AG09319 (cell line): Measurements from ENCODE around the gene F11.

Source experiments
- DNase-seq: peaks from one replicate; pipeline ENCODE4 v3.0.0-alpha.2; 2010; ENCODE audit warnings: low read depth; ENCODE audit errors: extremely low read depth
- CTCF ChIP-seq: IDR thresholded peaks from 2 replicates; pipeline ENCODE4 v1.5.1; 2011; ENCODE audit warnings: low read depth, mild to moderate bottlenecking, inconsistent platforms, low read length, moderate library complexity

F11 gene

GRCh38 chr4:186265683-186266652 is at the start of gene F11:
Gene F11 (plus strand): TSS chr4:186266189. CDS start chr4:186267137, 948 bp downstream.
- no peak for DNase-seq
- no peak for TF ChIP-seq CTCF

- TF ChIP-seq CTCF: no peak
- no peak for DNase-seq
Measured at GRCh38 chr4:186216465-186217024, 49.4 kb upstream of the F11 start.

- no peak for DNase-seq
- TF ChIP-seq CTCF: no peak
Measured at GRCh38 chr4:186217733-186218293, 48.2 kb upstream of the F11 start.

- DNase-seq: no peak
- no peak for TF ChIP-seq CTCF
Measured at GRCh38 chr4:186221624-186222023, 44.4 kb upstream of the F11 start.

- TF ChIP-seq CTCF: no peak
Measured at GRCh38 chr4:186225848-186226247, 40.1 kb upstream of the F11 start.

GRCh38 chr4:186226521-186227189 is 39.3 kb upstream of the F11 start:
- no peak for TF ChIP-seq CTCF

More at GRCh38 chr4:186225848-186226247, 40.1 kb upstream of the F11 start:
- no peak for DNase-seq

GRCh38 chr4:186227221-186227620 is 38.8 kb upstream of the F11 start, which contains the start of gene KLKB1:
Gene KLKB1 (plus strand): TSS chr4:186227507. CDS start chr4:186228196, 689 bp downstream.
- no peak for DNase-seq

More at GRCh38 chr4:186226521-186227189, 39.3 kb upstream of the F11 start:
- no peak for DNase-seq

More at GRCh38 chr4:186227221-186227620, 38.8 kb upstream of the F11 start, which contains the start of gene KLKB1:
- no peak for TF ChIP-seq CTCF
